Effector memory CD8-positive, alpha-beta T cell (primary cell): ENCODE measurements around the gene CXCL12.

Experiments used
- ATAC-seq: fragments of 150-1000 bp; cut with Tn5 transposase; replicated peaks from 2 replicates; pipeline ENCODE4 v1.10.0; 2021; ENCODE audit warnings: mild to moderate bottlenecking, moderate library complexity
- DNase-seq, 3 experiments: peaks; one replicate each; pipeline ENCODE4 v3.0.0; 2021
- H3K27ac Mint-ChIP-seq, 2 donors: one replicate each; pipeline ENCODE4 v1.8.0; 2022; ENCODE audit warnings: mild to moderate bottlenecking in 2 of 2, mixed read lengths in 2 of 2, moderate library complexity in 2 of 2
- H3K27me3 Mint-ChIP-seq, 2 donors: one replicate each; pipeline ENCODE4 v1.8.0; 2022; ENCODE audit warnings: mixed read lengths in 2 of 2
- H3K36me3 Mint-ChIP-seq: one replicate; pipeline ENCODE4 v1.8.0; 2022; ENCODE audit warnings: mild to moderate bottlenecking, moderate library complexity, mixed read lengths; ENCODE audit not compliant: insufficient read depth
- H3K4me1 Mint-ChIP-seq, 2 donors: one replicate each; pipeline ENCODE4 v1.8.0; 2022; ENCODE audit warnings: low read depth in 2 of 2, mixed read lengths in 2 of 2
- H3K4me3 Mint-ChIP-seq, 2 donors: one replicate each; pipeline ENCODE4 v1.8.0; 2022; ENCODE audit warnings: mild to moderate bottlenecking in 2 of 2, mixed read lengths in 2 of 2, moderate library complexity in 2 of 2
- H3K9me3 Mint-ChIP-seq, 2 donors: one replicate each; pipeline ENCODE4 v1.8.0; 2022; ENCODE audit warnings: mixed read lengths in 2 of 2

Gene CXCL12

GRCh38 chr10:44339218-44339617 lies 45.7 kb downstream of the CXCL12 start:
- H3K4me1 Mint-ChIP-seq: no peaks in the 10 kb centered on the region
- no peaks in the 10 kb centered on the region for H3K9me3 Mint-ChIP-seq
- no peak for DNase-seq
- no peaks in the 10 kb centered on the region for H3K36me3 Mint-ChIP-seq
- H3K4me3 Mint-ChIP-seq: no peak overlapping the region
- H3K27ac Mint-ChIP-seq: no peak overlapping the region
- peaks cover 11 to 21% of the 10 kb centered on the region in 2 donors for H3K27me3 Mint-ChIP-seq
- ATAC-seq: no peak

GRCh38 chr10:44337081-44337480 lies 47.8 kb downstream of the CXCL12 start:
- Mint-ChIP-seq H3K27me3 (peaks cover 17 to 34% of the 10 kb centered on the region in 2 donors), H3K36me3 (no peaks in the 10 kb centered on the region), H3K4me1 (no peaks in the 10 kb centered on the region), H3K27ac (no peak overlapping the region), H3K9me3 (no peaks in the 10 kb centered on the region), H3K4me3 (no peak overlapping the region)
- DNase-seq (no peak), ATAC-seq (no peak)

GRCh38 chr10:44335330-44336021 lies 49.4 kb downstream of the CXCL12 start:
- no peak for ATAC-seq
- DNase-seq: no peak
- H3K27ac Mint-ChIP-seq: no peak overlapping the region
- H3K4me3 Mint-ChIP-seq: no peak overlapping the region
- H3K27me3 Mint-ChIP-seq: peaks cover 16 to 35% of the 10 kb centered on the region in 2 donors
- no peaks in the 10 kb centered on the region for H3K9me3 Mint-ChIP-seq
- no peaks in the 10 kb centered on the region for H3K36me3 Mint-ChIP-seq
- no peaks in the 10 kb centered on the region for H3K4me1 Mint-ChIP-seq

GRCh38 chr10:44334621-44335184 lies 50.2 kb downstream of the CXCL12 start:
- ATAC-seq (no peak), DNase-seq (no peak)
- Mint-ChIP-seq H3K4me3 (no peak overlapping the region), H3K36me3 (no peaks in the 10 kb centered on the region), H3K27me3 (peaks cover 16 to 33% of the 10 kb centered on the region in 2 donors), H3K4me1 (no peaks in the 10 kb centered on the region), H3K27ac (no peak overlapping the region), H3K9me3 (no peaks in the 10 kb centered on the region)

GRCh38 chr10:44334091-44334490 lies 50.8 kb downstream of the CXCL12 start:
- no peak for ATAC-seq
- H3K4me3 Mint-ChIP-seq: no peak overlapping the region

GRCh38 chr10:44333511-44333910 lies 51.4 kb downstream of the CXCL12 start:
- H3K27me3 Mint-ChIP-seq: peaks cover 22 to 41% of the 10 kb centered on the region in 2 donors
- H3K27ac Mint-ChIP-seq: no peak overlapping the region
- no peaks in the 10 kb centered on the region for H3K9me3 Mint-ChIP-seq
- no peaks in the 10 kb centered on the region for H3K36me3 Mint-ChIP-seq
- no peak overlapping the region for H3K4me3 Mint-ChIP-seq
- DNase-seq (no peak), ATAC-seq (no peak)
- H3K4me1 Mint-ChIP-seq: no peaks in the 10 kb centered on the region

More at GRCh38 chr10:44334091-44334490, 50.8 kb downstream of the CXCL12 start:
- peaks cover 21 to 36% of the 10 kb centered on the region in 2 donors for H3K27me3 Mint-ChIP-seq
- DNase-seq: no peak
- no peaks in the 10 kb centered on the region for H3K36me3 Mint-ChIP-seq
- no peak overlapping the region for H3K27ac Mint-ChIP-seq
- H3K9me3 Mint-ChIP-seq: no peaks in the 10 kb centered on the region
- H3K4me1 Mint-ChIP-seq: no peaks in the 10 kb centered on the region

- Mint-ChIP-seq H3K4me1 (no peaks in the 10 kb centered on the region), H3K4me3 (no peak overlapping the region), H3K27ac (no peak overlapping the region), H3K27me3 (peaks cover 22 to 43% of the 10 kb centered on the region in 2 donors), H3K9me3 (no peaks in the 10 kb centered on the region), H3K36me3 (no peaks in the 10 kb centered on the region)
- ATAC-seq (no peak), DNase-seq (no peak)
Observed at GRCh38 chr10:44332465-44332864, 52.4 kb downstream of the CXCL12 start.

GRCh38 chr10:44330431-44330830 lies 54.5 kb downstream of the CXCL12 start:
- no peak overlapping the region for H3K4me3 Mint-ChIP-seq
- no peak overlapping the region for H3K27ac Mint-ChIP-seq
- no peaks in the 10 kb centered on the region for H3K9me3 Mint-ChIP-seq
- H3K36me3 Mint-ChIP-seq: no peaks in the 10 kb centered on the region
- peaks cover 30 to 52% of the 10 kb centered on the region in 2 donors for H3K27me3 Mint-ChIP-seq
- no peak for ATAC-seq
- H3K4me1 Mint-ChIP-seq: no peaks in the 10 kb centered on the region
- DNase-seq: no peak

- no peak for DNase-seq
- peaks cover 33 to 34% of the 10 kb centered on the region in 2 donors for H3K27me3 Mint-ChIP-seq
- H3K36me3 Mint-ChIP-seq: no peaks in the 10 kb centered on the region
- no peak overlapping the region for H3K4me3 Mint-ChIP-seq
- ATAC-seq: no peak
- H3K9me3 Mint-ChIP-seq: no peaks in the 10 kb centered on the region
- H3K27ac Mint-ChIP-seq: no peak overlapping the region
- H3K4me1 Mint-ChIP-seq: no peaks in the 10 kb centered on the region
Observed at GRCh38 chr10:44327461-44327860, 57.4 kb downstream of the CXCL12 start.
